K562 (cell line): ENCODE results near the gene ERVK3-1. TPM values are rescaled to one million over a fixed set of nuclear protein-coding genes. Genes with fewer than 3 reads are reported as not detected.
A peak's percentile ranks its signal among the peaks of the same experiment; 100 is the strongest.

Source experiments
- CREB3L1 ChIP-seq: fragments of 450-650 bp; IDR thresholded peaks from 2 replicates; pipeline ENCODE4 v1.6.1; 2014; ENCODE audit warnings: low read depth, mild to moderate bottlenecking, moderate library complexity, borderline replicate concordance
- ELF1 ChIP-seq: fragments of 200-800 bp; sonication (Bioruptor generic); IDR thresholded peaks from 2 replicates; pipeline ENCODE4 v1.6.1; 2016; ENCODE audit warnings: missing genetic modification characterization, missing compliant biosample characterization
- ESRRB ChIP-seq: fragments of 250-450 bp; sonication (Bioruptor Pico); IDR thresholded peaks from 2 replicates; pipeline ENCODE4 v1.5.0; 2020; ENCODE audit warnings: mild to moderate bottlenecking, moderate library complexity, borderline replicate concordance
- HDAC2 ChIP-seq: fragments of 450-650 bp; IDR thresholded peaks from 2 replicates; pipeline ENCODE4 v1.6.1; 2016; ENCODE audit warnings: mild to moderate bottlenecking
- KLF16 ChIP-seq: IDR thresholded peaks from 2 replicates; pipeline ENCODE4 v1.6.1; 2016; ENCODE audit warnings: antibody characterized with exemption
- POLR3A ChIP-seq: IDR thresholded peaks from 2 replicates; pipeline ENCODE4 v1.6.1; 2011; ENCODE audit warnings: borderline replicate concordance, mild to moderate bottlenecking, moderate library complexity; ENCODE audit not compliant: insufficient read length, insufficient read depth; ENCODE audit errors: extremely low read depth
- PYGO2 ChIP-seq: fragments of 450-650 bp; IDR thresholded peaks from 2 replicates; pipeline ENCODE4 v1.6.1; 2016; ENCODE audit warnings: mild to moderate bottlenecking, missing genetic modification characterization, moderate library complexity, missing compliant biosample characterization
- TAF9B ChIP-seq: fragments of 450-650 bp; IDR thresholded peaks from 2 replicates; pipeline ENCODE4 v1.6.1; 2018; ENCODE audit warnings: mild to moderate bottlenecking; ENCODE audit not compliant: partially characterized antibody
- TCF15 ChIP-seq: fragments of 250-450 bp; sonication (Bioruptor Pico); IDR thresholded peaks from 2 replicates; pipeline ENCODE4 v1.8.0; 2022; ENCODE audit warnings: moderate library complexity, mild to moderate bottlenecking, inconsistent platforms
- ZBTB9 ChIP-seq: fragments of 450-650 bp; formaldehyde crosslinking; IDR thresholded peaks from 2 replicates; pipeline ENCODE4 v1.4.0; 2020; ENCODE audit warnings: mild to moderate bottlenecking, moderate library complexity
- ZFPM2 ChIP-seq: fragments of 250-450 bp; sonication (Bioruptor Pico); IDR thresholded peaks from 2 replicates; pipeline ENCODE4 v1.5.1; 2022; ENCODE audit warnings: mild to moderate bottlenecking
- ZNF143 ChIP-seq: sonication (generic); formaldehyde crosslinking; IDR thresholded peaks from 2 replicates; pipeline ENCODE4 v1.9.0; 2022; ENCODE audit warnings: mild to moderate bottlenecking, missing genetic modification reagents
- ZNF318 ChIP-seq, 2 experiments: fragments of 450-650 bp; IDR thresholded peaks; 2 replicates each; pipeline ENCODE4 v1.6.1; 2016; ENCODE audit warnings: mild to moderate bottlenecking in 2 of 2, borderline replicate concordance in 1 of 2, low read depth in 1 of 2, moderate library complexity in 1 of 2
- ZNF512 ChIP-seq: IDR thresholded peaks from 2 replicates; pipeline ENCODE4 v1.6.1; 2016; ENCODE audit warnings: missing genetic modification characterization, missing compliant biosample characterization
- ZNF77 ChIP-seq: fragments of 250-450 bp; sonication (Bioruptor Pico); IDR thresholded peaks from 2 replicates; pipeline ENCODE4 v1.5.0; 2020
- polyA plus RNA-seq, 8 experiments: library from polyadenylated mRNA; depleted of rRNA in 4 of 8; stranded (reverse) in 5 of 8; unstranded in 3 of 8; fragments of >200 nt; fragmentation: Nextera tagmentation in 2 of 8; fragmentation: Illumina TruSeq in 1 of 8; extraction: Ambion mirVana in 2 of 8; extraction: Trizol in 1 of 8; gene quantifications; 2 replicates each; pipeline versions ENCODE4 v1.2.1 to v1.2.3, GENCODE V29; 2011 to 2014; ENCODE audit warnings: inconsistent platforms in 1 of 8, missing spikeins in 1 of 8
- total RNA-seq, 7 experiments: library from RNA; depleted of rRNA in 6 of 7; stranded (reverse); fragments of >200 nt in 6 of 7; fragmentation: Illumina TruSeq in 2 of 7; extraction: Trizol in 2 of 7; gene quantifications; 2 replicates each; pipeline versions ENCODE4 v1.2.1 to v1.2.3, GENCODE V29; 2011 to 2021; ENCODE audit warnings: low replicate concordance in 1 of 7

Gene ERVK3-1
- total and polyA plus RNA-seq, 9 of the 15 experiments (the other 6 are each of a cell fraction or from before 2014, with no cell fraction given) = 87.6 to 299 (median 119) TPM

GRCh38 chr19:58278541-58279041 is 26.6 kb upstream of the ERVK3-1 start, which contains the start of gene ZNF8 (continued):
- TF ChIP-seq PYGO2 (tag) (no peak; the same call in 1 of the 2 replicates), ZNF143 (CRISPR knock-in tag) (peak; percentile 93), ESRRB (no peak), HDAC2 (0 out of 2 replicates have a peak, but pooled peaks have one; percentile 49), POLR3A (no peak), TAF9B (no peak), ZNF77 (CRISPR knock-in tag) (no peak), ZNF318 (IDR thresholded peaks at IDR 0.05; ENCODE audit: borderline replicate concordance in 1 of 2, low read depth in 1 of 2) (no peak), KLF16 (no peak), CREB3L1 (peak; percentile 88; the same call in 1 of the 2 replicates), ZFPM2 (no peak), ZNF512 (tag) (no peak), ELF1 (no peak), TCF15 (CRISPR knock-in tag) (no peak), ZBTB9 (CRISPR knock-in tag) (no peak)
